AG04450 (cell line): ENCODE data around the gene VPS35. TPM values are rescaled to one million over a fixed set of nuclear protein-coding genes. Genes with fewer than 3 reads are reported as not detected.

Experiments used
- CTCF ChIA-PET: fragments of 300-600, 350-600 bp; formaldehyde crosslinking; extraction: SDS; loops from one replicate; lab custom pipeline; 2022; ENCODE audit warnings: antibody characterized with exemption, inconsistent platforms; lab: Charles Lee
- POLR2A ChIA-PET: fragments of 350-600 bp; formaldehyde crosslinking; extraction: SDS; loops from one replicate; lab custom pipeline; 2021; ENCODE audit warnings: antibody characterized with exemption, inconsistent platforms; lab: Yijun Ruan, JAX
- DNase-seq: peaks from one replicate; pipeline ENCODE4 v3.0.0-alpha.2; 2011; ENCODE audit warnings: low read depth, low spot score
- H3K27ac ChIP-seq: one replicate; pipeline ENCODE4 v1.5.1; 2012; ENCODE audit warnings: low read depth, low read length, control low read depth
- H3K27me3 ChIP-seq: one replicate; pipeline ENCODE4 v1.6.0; 2012; ENCODE audit warnings: low read length; ENCODE audit not compliant: control insufficient read depth, insufficient read depth
- H3K4me3 ChIP-seq: 2 replicates; pipeline ENCODE4 v1.5.1; 2011; ENCODE audit warnings: mild to moderate bottlenecking, low read depth, low read length, control low read depth
- H3K9me3 ChIP-seq: 2 replicates; pipeline ENCODE4 v1.5.1; 2012; ENCODE audit warnings: low read length; ENCODE audit not compliant: control insufficient read depth, insufficient read depth
- CTCF ChIP-seq: IDR thresholded peaks from 2 replicates; pipeline ENCODE4 v1.5.1; 2011; ENCODE audit warnings: low read depth, low read length, control low read depth, inconsistent platforms
- polyA plus RNA-seq: library from polyadenylated mRNA; depleted of rRNA; stranded (reverse); fragments of >200 nt; gene quantifications from 2 replicates; pipeline ENCODE4 v1.2.3, GENCODE V29; 2011

Gene VPS35
- polyA plus RNA-seq, 1 experiment = 73.2 TPM

GRCh38 chr16:46720619-46721018, 31.6 kb upstream of the VPS35 start:
- CTCF ChIA-PET = no interaction called here
- H3K4me3 ChIP-seq = no peak overlapping the region
- TF ChIP-seq CTCF = no peak
- no peaks in the 10 kb centered on the region for H3K9me3 ChIP-seq
- no peak overlapping the region for H3K27ac ChIP-seq
- POLR2A ChIA-PET = no interaction called here
- no peak for DNase-seq
- H3K27me3 ChIP-seq = no peaks in the 10 kb centered on the region

GRCh38 chr16:46719528-46719927, 30.6 kb upstream of the VPS35 start:
- ChIA-PET CTCF (no interaction called here), POLR2A (no interaction called here)
- H3K27ac ChIP-seq = no peak overlapping the region
- no peaks in the 10 kb centered on the region for H3K27me3 ChIP-seq
- no peak for DNase-seq
- H3K4me3 ChIP-seq = no peak overlapping the region
- no peak for TF ChIP-seq CTCF
- H3K9me3 ChIP-seq = no peaks in the 10 kb centered on the region

GRCh38 chr16:46718214-46718613, 29.2 kb upstream of the VPS35 start:
- ChIA-PET POLR2A (no interaction called here), CTCF (no interaction called here)
- Histone ChIP-seq H3K4me3 (no peak overlapping the region), H3K27me3 (no peaks in the 10 kb centered on the region), H3K9me3 (no peaks in the 10 kb centered on the region), H3K27ac (no peak overlapping the region)
- no peak for TF ChIP-seq CTCF
- DNase-seq = no peak

GRCh38 chr16:46717692-46718091, 28.7 kb upstream of the VPS35 start:
- H3K4me3 ChIP-seq = no peak overlapping the region
- TF ChIP-seq CTCF = no peak
- DNase-seq = no peak
- H3K9me3 ChIP-seq = no peaks in the 10 kb centered on the region
- H3K27ac ChIP-seq = no peak overlapping the region
- POLR2A ChIA-PET = no interaction called here
- H3K27me3 ChIP-seq = no peaks in the 10 kb centered on the region
- CTCF ChIA-PET = no interaction called here

- no peaks in the 10 kb centered on the region for H3K27me3 ChIP-seq
- no peak for DNase-seq
- H3K9me3 ChIP-seq = no peaks in the 10 kb centered on the region
- no peak overlapping the region for H3K4me3 ChIP-seq
- POLR2A ChIA-PET = no interaction called here
- TF ChIP-seq CTCF = no peak
- H3K27ac ChIP-seq = no peak overlapping the region
- CTCF ChIA-PET = interaction anchor here (1.2 kb wide), 1 partner anchor 11 kb away, joined by 3 read pairs; no protein-coding TSS in a partner anchor
Observed at GRCh38 chr16:46715769-46716305, 26.9 kb upstream of the VPS35 start.
